GM12891 (cell line): ENCODE data around the gene MAP2K2.

Experiments used
- POLR2A ChIP-seq: IDR thresholded peaks from 2 replicates; pipeline ENCODE4 v1.6.1; 2011; ENCODE audit warnings: low read depth, low read length, control low read depth
- TAF1 ChIP-seq: IDR thresholded peaks from 2 replicates; pipeline ENCODE4 v1.6.1; 2011; ENCODE audit warnings: low read depth, low read length, control low read depth

DNA sequence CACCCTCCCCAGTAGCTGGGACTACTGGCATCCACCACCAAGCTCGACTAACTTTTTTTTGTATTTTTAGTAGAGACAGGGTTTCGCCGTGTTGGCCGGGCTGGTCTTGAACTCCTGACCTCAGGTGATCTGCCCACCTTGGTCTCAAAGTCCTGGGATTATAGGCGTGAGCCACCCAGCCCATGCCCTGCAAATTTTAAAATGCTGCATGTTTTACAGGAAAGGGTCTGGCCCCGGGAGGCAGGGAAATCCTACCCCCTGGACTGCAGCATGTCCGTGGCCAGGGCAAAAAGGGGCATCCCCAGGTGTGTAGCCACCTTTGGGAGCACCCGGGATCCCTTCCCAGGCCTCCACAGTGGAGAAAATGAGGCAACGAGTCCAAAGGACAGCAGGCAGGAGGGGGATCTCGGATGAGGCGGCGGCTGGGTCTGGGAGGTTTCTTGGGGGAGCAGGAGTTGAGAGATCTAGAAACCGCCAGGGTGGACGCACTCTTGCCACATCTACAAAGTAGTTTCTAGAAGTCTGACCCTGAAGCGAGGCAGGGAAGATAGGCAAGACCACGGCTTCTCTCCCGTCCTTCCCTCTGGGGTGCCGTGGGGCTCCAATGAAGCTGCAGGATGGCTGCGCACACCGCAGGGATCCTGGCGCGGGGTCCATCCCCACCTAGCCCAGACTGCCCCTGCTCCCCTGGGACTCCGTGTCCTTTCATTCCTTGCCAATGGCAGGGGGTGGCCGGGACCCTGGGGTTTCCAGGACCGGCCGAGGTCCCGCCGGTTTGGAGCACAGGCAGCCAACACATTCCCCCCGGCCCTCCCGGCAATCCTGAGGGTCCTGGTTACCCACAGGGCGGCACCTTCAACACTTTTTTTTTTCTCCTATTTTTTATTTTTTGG is 35.9 kb downstream of the MAP2K2 start:
- TF ChIP-seq POLR2A: no peak
- TF ChIP-seq TAF1: no peak
